Forelimb muscle (tissue), 1 donor: ENCODE measurements around the gene VWA5B1. TPM values are rescaled to one million over a fixed set of nuclear protein-coding genes. Genes with fewer than 3 reads are reported as not detected.
A peak's percentile ranks its signal among the peaks of the same experiment; 100 is the strongest.
"Not testable (repeated sequence)": the region's sequence is repeated elsewhere in the genome, so short reads cannot be mapped to it uniquely, and the experiment has no call there.

Source experiments
- DNase-seq: peaks from one replicate; pipeline ENCODE4 v3.0.0-alpha.2; 2013; ENCODE audit warnings: low read depth
- polyA plus RNA-seq: library from polyadenylated mRNA; unstranded; fragments of 120-200 nt; gene quantifications from one replicate; pipeline ENCODE4 v1.2.1, GENCODE V29; 2013; ENCODE audit not compliant: insufficient read length

The VWA5B1 gene
- polyA plus RNA-seq, 1 donor, result 0.13 TPM

GRCh38 chr1:20280906-20281305, 9.8 kb upstream of the VWA5B1 start:
- DNase-seq, result no peak

- no peak for DNase-seq
Measured at GRCh38 chr1:20281801-20282200, 8.9 kb upstream of the VWA5B1 start.

DNA sequence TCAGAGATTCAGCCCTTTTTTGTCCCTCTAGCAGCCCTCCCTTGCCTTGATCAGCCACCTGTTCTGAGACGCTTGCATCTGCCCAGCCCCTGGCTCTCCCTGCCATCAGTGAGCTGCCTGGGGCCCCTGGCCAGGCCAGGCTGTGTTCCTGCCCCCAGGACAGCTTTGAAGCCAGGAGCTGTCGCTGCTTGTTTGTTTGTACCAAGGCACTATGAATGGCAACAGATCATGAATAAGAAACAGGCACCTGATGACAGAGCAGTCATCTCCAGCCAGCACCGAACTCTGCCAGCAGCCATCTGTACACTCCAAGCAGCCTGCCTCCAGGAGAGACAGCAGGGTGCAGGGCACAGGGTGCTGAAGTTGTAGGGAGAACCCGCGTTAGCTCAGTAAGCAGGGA, 8.1 kb upstream of the VWA5B1 start:
- no peak for DNase-seq

DNA sequence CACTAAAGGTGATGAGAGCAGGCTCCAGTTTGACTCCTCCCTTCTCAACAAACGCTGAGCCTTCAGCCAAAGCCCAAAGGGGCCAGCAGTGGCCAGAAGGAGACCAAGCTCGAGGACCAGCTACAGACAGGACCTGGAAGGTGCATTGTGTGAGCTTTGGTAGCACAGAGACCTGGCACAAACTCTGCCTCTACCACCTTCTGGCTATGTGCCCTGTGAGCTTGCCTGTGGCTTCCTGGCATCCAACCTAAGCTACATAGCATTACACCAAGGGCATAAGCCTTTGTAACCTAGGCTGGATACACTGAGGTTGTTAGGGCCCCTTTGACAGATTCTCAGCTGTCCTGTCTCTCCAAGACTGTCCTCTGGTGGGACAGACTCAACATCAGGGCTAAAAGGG, 6.6 kb upstream of the VWA5B1 start:
- no peak for DNase-seq

DNA sequence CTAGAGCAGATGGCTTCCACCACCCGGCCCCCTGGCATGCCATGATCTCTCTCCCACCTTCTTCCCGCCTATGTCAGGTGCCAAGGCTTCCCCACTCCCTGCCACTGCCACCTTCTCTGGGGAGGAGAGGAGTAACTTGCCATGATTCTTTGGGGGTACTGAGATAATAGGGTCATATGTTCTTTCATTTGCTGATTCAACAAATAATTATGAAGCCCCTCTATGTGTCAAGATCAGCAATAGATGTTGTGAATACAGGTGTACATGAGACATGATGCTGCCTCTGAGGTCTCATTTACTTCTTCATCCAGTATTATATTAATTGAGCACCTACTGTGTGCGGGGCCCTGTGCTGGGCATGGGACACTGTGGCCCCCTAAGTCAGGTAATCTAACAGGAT, 6.0 kb upstream of the VWA5B1 start:
- no peak for DNase-seq

- no peak for DNase-seq
Measured at GRCh38 chr1:20285510-20285909, 5.2 kb upstream of the VWA5B1 start.

DNA sequence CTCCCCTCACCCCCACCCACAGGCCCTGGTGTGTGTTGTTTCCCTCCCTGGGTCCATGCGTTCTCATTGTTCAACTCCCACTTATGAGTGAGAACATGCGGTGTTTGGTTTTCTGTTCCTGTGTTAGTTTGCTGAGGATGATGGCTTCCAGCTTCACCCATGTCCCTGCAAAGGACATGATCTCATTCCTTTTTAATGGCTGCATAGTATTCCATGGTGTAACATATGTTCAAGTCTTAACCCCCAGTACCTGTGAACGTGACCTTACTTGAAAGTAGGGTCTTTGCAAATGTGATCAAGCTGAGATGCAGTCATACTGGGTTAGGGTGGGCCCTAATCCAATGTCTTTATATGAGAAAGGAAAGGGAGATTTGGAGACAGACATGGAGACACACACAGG, 3.0 kb upstream of the VWA5B1 start:
- not testable (repeated sequence) for DNase-seq

- DNase-seq, result no peak
Measured at GRCh38 chr1:20291645-20292084, 990 bp downstream of the VWA5B1 start.

- DNase-seq, result no peak
Measured at GRCh38 chr1:20298626-20299025, 8.0 kb downstream of the VWA5B1 start.

DNA sequence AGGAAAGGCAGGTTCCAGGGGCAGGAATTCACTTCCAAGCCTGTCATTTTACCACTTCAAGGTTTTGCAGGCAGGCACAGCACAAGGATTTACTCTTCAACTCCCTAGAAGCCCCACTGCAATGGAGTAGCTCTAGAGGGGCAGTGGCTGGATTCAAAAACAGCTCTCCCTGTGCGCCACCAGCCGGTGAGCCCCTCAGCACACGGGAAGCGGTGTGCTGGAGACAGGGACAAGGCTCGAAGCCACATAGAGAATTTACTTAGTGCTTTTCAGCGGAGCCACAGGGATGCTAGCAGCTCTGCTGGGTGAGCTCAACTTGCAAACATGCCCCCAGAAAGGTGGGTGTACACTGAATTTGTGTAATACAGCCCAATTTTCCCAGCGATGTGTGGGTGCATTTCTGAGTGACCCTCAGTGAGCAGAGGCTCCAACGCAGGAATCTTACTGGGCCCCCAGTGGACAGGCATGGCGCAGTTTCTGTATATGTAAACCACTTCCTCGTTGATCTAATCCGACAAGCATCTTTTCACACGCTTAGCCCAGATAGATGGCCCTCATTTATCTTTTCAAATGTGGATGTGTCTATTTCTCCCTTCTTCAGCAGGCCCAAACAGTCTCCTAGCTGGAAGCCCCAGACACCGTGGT, 10.9 kb downstream of the VWA5B1 start:
- DNase-seq, result no peak

GRCh38 chr1:20302108-20302471, 11.4 kb downstream of the VWA5B1 start:
- DNase-seq, result no peak

DNA sequence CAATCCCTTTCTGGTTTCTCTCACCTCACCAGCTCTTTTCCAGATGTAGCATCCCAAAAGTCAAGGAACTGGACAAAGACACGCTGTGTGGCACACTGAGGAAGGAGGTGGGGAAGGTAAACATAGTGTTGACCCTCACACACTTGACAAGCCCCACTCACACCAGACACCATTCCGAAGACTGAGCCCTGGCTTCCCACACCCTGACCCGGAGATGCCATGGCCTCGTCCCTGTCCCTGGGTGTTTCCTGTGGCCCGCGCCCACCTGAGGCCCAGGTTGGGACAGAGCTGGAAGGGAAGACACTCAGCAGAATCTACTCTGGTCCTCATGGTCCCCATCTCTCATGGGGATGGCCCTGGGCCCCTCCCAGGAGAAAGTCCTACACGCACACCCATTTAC, 16.4 kb downstream of the VWA5B1 start:
- DNase-seq, result no peak

- no peak for DNase-seq
Measured at GRCh38 chr1:20308569-20308968, 17.9 kb downstream of the VWA5B1 start.

GRCh38 chr1:20311289-20311688, 20.6 kb downstream of the VWA5B1 start:
- DNase-seq, result no peak

- DNase-seq, result no peak
Measured at GRCh38 chr1:20312310-20312709, 21.6 kb downstream of the VWA5B1 start.

DNA sequence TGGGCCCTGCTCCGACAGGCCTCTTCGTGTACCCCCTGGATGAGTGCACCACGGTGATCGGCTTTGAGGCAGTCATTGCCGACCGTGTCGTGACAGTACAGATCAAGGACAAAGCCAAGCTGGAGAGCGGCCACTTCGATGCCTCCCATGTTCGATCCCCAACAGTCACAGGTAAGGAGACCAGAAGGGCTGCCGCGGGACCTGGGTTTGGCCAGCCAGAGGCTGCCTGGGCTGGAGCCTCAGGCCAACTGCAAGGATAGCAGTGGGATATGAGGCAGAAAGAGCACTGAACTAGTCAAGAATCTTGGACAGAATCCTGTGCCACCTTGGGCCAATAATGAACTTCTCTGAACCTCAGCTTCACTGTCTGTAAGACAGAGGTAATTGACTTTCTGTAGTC, 22.1 kb downstream of the VWA5B1 start:
- DNase-seq, result no peak

GRCh38 chr1:20317471-20317870, 26.8 kb downstream of the VWA5B1 start:
- DNase-seq, result no peak

DNA sequence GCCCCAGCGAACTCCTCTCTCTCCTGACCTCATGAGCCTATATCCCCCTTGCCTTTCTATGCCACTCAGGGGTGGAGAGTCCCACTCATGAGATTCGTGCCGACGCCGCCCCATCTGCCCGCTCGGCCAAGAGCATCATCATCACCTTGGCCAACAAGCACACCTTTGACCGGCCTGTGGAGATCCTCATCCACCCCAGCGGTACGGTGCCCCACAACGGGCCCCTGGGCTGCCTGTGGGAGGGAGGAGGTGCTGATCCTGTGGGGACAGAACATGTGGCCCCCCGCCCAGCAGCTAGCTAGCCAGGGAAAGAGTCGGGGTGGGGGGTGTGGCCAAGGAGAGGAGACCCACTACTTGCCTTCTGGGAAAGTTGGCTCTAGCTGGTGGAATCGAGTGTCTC, 27.8 kb downstream of the VWA5B1 start:
- DNase-seq, result no peak

DNA sequence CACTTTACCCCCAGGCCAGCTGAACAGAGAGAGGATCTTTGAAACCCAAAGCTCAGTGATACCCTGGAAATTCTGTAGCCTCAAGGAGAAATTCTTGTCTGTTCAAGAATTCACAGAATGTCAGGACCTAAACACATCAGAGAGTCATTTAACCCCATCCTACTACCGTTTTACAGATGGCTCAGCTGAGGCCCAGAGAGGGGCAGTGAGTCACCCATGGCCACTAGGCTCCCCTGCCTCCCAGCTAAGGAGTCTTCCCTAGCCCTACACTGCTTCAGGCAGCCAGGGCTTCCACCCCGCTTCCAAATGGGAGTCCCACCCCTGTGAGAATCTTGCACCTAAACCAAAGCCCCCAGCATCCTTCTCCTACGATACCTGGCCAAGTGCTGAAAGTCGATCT, 28.3 kb downstream of the VWA5B1 start:
- DNase-seq, result no peak

GRCh38 chr1:20319456-20320220, 29.0 kb downstream of the VWA5B1 start:
- no peak for DNase-seq

GRCh38 chr1:20320704-20321103, 30.0 kb downstream of the VWA5B1 start:
- DNase-seq, result no peak

GRCh38 chr1:20321573-20321972, 30.9 kb downstream of the VWA5B1 start:
- no peak for DNase-seq

- DNase-seq, result peak; percentile 14
Measured at GRCh38 chr1:20322081-20322824, 31.6 kb downstream of the VWA5B1 start.
